ENCODE results near the gene UMODL1. TPM values are rescaled to one million over a fixed set of nuclear protein-coding genes. Genes with fewer than 3 reads are reported as not detected.

The UMODL1 gene
- total and polyA plus RNA-seq, 10 of the 15 experiments (the other 5 are each of a cell fraction or from before 2014, with no cell fraction given) = 0.01 to 0.11 (median 0.03) TPM; not detected in 5

DNA sequence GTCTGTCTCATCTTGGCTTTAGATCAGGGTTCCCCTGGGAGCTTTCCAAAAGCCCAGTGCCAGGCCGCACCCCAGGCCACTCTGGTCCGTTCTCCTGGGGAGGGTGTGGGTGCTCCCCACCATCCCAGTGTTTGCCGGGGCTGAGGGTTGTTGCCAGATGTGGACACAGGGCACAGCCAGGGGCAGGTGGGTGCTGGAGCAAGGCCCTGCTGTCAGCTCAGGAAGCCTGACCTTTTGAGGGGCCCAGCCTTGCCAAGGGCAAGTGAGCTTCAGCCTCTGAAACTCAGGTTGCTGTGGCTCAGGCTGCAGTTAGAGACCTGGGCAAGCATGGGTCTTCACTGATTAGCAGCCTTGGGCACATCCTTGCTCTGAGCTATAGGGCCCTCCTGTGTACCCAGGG is 38.1 kb upstream of the UMODL1 start (continued):
- TF ChIP-seq YBX1 (IDR thresholded peaks at IDR 0.05) (no peak), NR2C1 (IDR thresholded peaks at IDR 0.05) (no peak), JUND (IDR thresholded peaks at IDR 0.05; ENCODE audit: low read depth, low read length) (no peak)

DNA sequence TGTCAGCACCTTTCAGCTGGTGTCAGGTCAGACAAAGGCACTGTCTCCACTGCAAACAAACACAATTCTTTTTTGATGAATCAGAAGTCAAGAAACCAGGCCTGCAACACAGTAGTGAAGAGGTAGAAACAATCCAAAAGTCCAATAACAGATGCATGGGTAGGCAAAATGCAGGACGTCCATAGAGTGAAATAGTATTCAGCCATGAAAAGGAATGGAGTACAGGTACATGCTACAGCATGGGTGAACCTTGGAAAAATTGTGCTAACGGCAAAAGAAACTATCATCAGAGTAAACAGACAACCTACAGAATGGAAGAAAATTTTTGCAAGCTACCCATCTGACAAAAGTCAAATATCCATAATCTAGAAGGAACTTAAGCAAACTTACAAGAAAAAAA is 34.8 kb upstream of the UMODL1 start:
- no peak for FAIRE-seq
- Histone ChIP-seq H3K27me3 (replicated peaks in 1 of 2; ENCODE audit: control insufficient read depth in 2 of 2, insufficient read depth in 2 of 2, low read length in 1 of 2) (no peaks in the 10 kb centered on the region; a peak in 1 of 4 replicates), H3K79me2 (ENCODE audit: control insufficient read depth, insufficient read depth, low read length) (no peaks in the 10 kb centered on the region), H4K20me1 (ENCODE audit: control insufficient read depth, insufficient read depth) (no peaks in the 10 kb centered on the region), H3K4me1 (ENCODE audit: control insufficient read depth, insufficient read depth, low read length) (peaks cover 10% of the 10 kb centered on the region), H3K9me3 (replicated peaks; ENCODE audit: control insufficient read depth, insufficient read depth, low read length) (no peaks in the 10 kb centered on the region; the same call in 2 of the 3 replicates), H3K36me3 (ENCODE audit: control insufficient read depth in 2 of 2, insufficient read depth in 2 of 2, low read length in 1 of 2) (no peaks in the 10 kb centered on the region), H3K4me3 (no peak overlapping the region), H3K9ac (ENCODE audit: control insufficient read depth, insufficient read depth, low read length) (no peak overlapping the region), H3K27ac (ENCODE audit: control insufficient read depth, insufficient read depth) (no peak overlapping the region), H3K4me2 (ENCODE audit: control insufficient read depth, insufficient read depth) (no peak overlapping the region), H2AFZ (ENCODE audit: control insufficient read depth, low read depth, low read length) (no peak overlapping the region)
- in situ Hi-C loops (cut with MboI) = no loop called here
- WGBS (ENCODE audit: insufficient coverage, insufficient replicate concordance, low lambda C conversion rate, missing lambda C conversion rate) = 62% methylated on average over 2 of the region's 2 CpGs
- intact Hi-C loops (cut with micrococcal nuclease; ENCODE audit: unreplicated experiment) = no loop called here
- ChIA-PET RAD21 (ENCODE audit: unreplicated experiment) (no interaction called here), SMC1A (ENCODE audit: uncharacterized antibody, unreplicated experiment) (no interaction called here), POLR2A (no interaction called here), CTCF (no interaction called here)
- TF ChIP-seq POLR2AphosphoS2 (IDR thresholded peaks at IDR 0.05; ENCODE audit: low read depth, low read length) = no peak
- TF ChIP-seq YBX1 (IDR thresholded peaks at IDR 0.05) = no peak
- TF ChIP-seq, protein P1, sequence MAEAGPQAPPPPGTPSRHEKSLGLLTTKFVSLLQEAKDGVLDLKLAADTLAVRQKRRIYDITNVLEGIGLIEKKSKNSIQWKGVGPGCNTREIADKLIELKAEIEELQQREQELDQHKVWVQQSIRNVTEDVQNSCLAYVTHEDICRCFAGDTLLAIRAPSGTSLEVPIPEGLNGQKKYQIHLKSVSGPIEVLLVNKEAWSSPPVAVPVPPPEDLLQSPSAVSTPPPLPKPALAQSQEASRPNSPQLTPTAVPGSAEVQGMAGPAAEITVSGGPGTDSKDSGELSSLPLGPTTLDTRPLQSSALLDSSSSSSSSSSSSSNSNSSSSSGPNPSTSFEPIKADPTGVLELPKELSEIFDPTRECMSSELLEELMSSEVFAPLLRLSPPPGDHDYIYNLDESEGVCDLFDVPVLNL (IDR thresholded peaks at IDR 0.05; ENCODE audit: low read depth, low read length) = no peak
- TF ChIP-seq GABPA (IDR thresholded peaks at IDR 0.05; ENCODE audit: low read depth) = no peak
- no peak for ATAC-seq
- DNase-seq (ENCODE audit: low read depth, low spot score) = no peak
- BruUV-seq (replicated peaks) = no TSS peak

Measured in GM12878 (cell line).